Measurements from ENCODE around the gene MACROD2. TPM values are rescaled to one million over a fixed set of nuclear protein-coding genes. Genes with fewer than 3 reads are reported as not detected.

MACROD2 gene
- polyA plus RNA-seq, 1 donor (not counting 4 experiments of a cell fraction or from before 2014, with no cell fraction given), result 0.71 TPM

- TF ChIP-seq CTCF (optimal IDR thresholded peaks at IDR 0.05 in 1 of 3, IDR thresholded peaks at IDR 0.05 in 1 of 3, conservative IDR thresholded peaks at IDR 0.05 in 1 of 3; ENCODE audit: extremely low read depth in 1 of 3, insufficient read depth in 2 of 3, low read length in 3 of 3) (no peak), EZH2 (IDR thresholded peaks at IDR 0.05; ENCODE audit: low read length) (no peak)
- Histone ChIP-seq H3K79me2 (ENCODE audit: control insufficient read depth, insufficient read depth, low read length) (no peaks in the 10 kb centered on the region), H3K27ac (ENCODE audit: control insufficient read depth, insufficient read depth, low read length) (no peak overlapping the region)
Observed at GRCh38 chr20:16049529-16050093, 2054.3 kb downstream of the MACROD2 start.

GRCh38 chr20:16050366-16050765, 2055.1 kb downstream of the MACROD2 start:
- H3K36me3 ChIP-seq (ENCODE audit: control insufficient read depth in 2 of 2, extremely low read depth in 1 of 2, insufficient read depth in 2 of 2, low read length in 2 of 2), result no peaks in the 10 kb centered on the region
- H2AFZ ChIP-seq (ENCODE audit: control insufficient read depth, low read length), result no peak overlapping the region
- H4K20me1 ChIP-seq (ENCODE audit: control insufficient read depth, extremely low read depth, insufficient read depth, low read length), result no peaks in the 10 kb centered on the region
- no peaks in the 10 kb centered on the region for H3K4me1 ChIP-seq (ENCODE audit: control insufficient read depth, extremely low read depth, insufficient read depth, low read length)
- no peak overlapping the region for H3K27ac ChIP-seq (ENCODE audit: control insufficient read depth, insufficient read depth, low read length)
- H3K9ac ChIP-seq (ENCODE audit: control insufficient read depth, extremely low read depth, insufficient read depth, low read length), result no peak overlapping the region
- no peak overlapping the region for H3K4me3 ChIP-seq (ENCODE audit: control insufficient read depth in 2 of 3, extremely low read depth in 1 of 3, insufficient read depth in 2 of 3, low read depth in 1 of 3, low read length in 3 of 3)
- TF ChIP-seq EZH2 (IDR thresholded peaks at IDR 0.05; ENCODE audit: low read length) (no peak), CTCF (optimal IDR thresholded peaks at IDR 0.05 in 1 of 3, IDR thresholded peaks at IDR 0.05 in 1 of 3, conservative IDR thresholded peaks at IDR 0.05 in 1 of 3; ENCODE audit: extremely low read depth in 1 of 3, insufficient read depth in 2 of 3, low read length in 3 of 3) (no peak)
- no peaks in the 10 kb centered on the region for H3K9me3 ChIP-seq (ENCODE audit: control insufficient read depth, low read depth, low read length)
- no peaks in the 10 kb centered on the region for H3K79me2 ChIP-seq (ENCODE audit: control insufficient read depth, insufficient read depth, low read length)
- H3K4me2 ChIP-seq (ENCODE audit: control insufficient read depth, extremely low read depth, insufficient read depth, low read depth, low read length), result no peak overlapping the region
- no peaks in the 10 kb centered on the region for H3K27me3 ChIP-seq (ENCODE audit: control insufficient read depth, extremely low read depth, insufficient read depth, low read length)
- FAIRE-seq (no peak), DNase-seq (ENCODE audit: low read depth, low spot score) (no peak)
- dilution Hi-C loops (cut with MboI; ENCODE audit: extremely low pct_ligation_motif_present, low sequenced_read_pairs), result no loop called here
- H3K9me1 ChIP-seq (ENCODE audit: control insufficient read depth, extremely low read depth, insufficient read depth, low read length), result no peaks in the 10 kb centered on the region

More at GRCh38 chr20:16049529-16050093, 2054.3 kb downstream of the MACROD2 start:
- DNase-seq (ENCODE audit: low read depth, low spot score), result no peak
- Histone ChIP-seq H3K9me3 (ENCODE audit: control insufficient read depth, low read depth, low read length) (no peaks in the 10 kb centered on the region), H3K9me1 (ENCODE audit: control insufficient read depth, extremely low read depth, insufficient read depth, low read length) (no peaks in the 10 kb centered on the region), H3K4me3 (ENCODE audit: control insufficient read depth in 2 of 3, extremely low read depth in 1 of 3, insufficient read depth in 2 of 3, low read depth in 1 of 3, low read length in 3 of 3) (no peak overlapping the region), H3K4me1 (ENCODE audit: control insufficient read depth, extremely low read depth, insufficient read depth, low read length) (no peaks in the 10 kb centered on the region), H4K20me1 (ENCODE audit: control insufficient read depth, extremely low read depth, insufficient read depth, low read length) (no peaks in the 10 kb centered on the region), H3K4me2 (ENCODE audit: control insufficient read depth, extremely low read depth, insufficient read depth, low read depth, low read length) (no peak overlapping the region), H3K36me3 (ENCODE audit: control insufficient read depth in 2 of 2, extremely low read depth in 1 of 2, insufficient read depth in 2 of 2, low read length in 2 of 2) (no peaks in the 10 kb centered on the region), H2AFZ (ENCODE audit: control insufficient read depth, low read length) (no peak overlapping the region), H3K27me3 (ENCODE audit: control insufficient read depth, extremely low read depth, insufficient read depth, low read length) (no peaks in the 10 kb centered on the region), H3K9ac (ENCODE audit: control insufficient read depth, extremely low read depth, insufficient read depth, low read length) (no peak overlapping the region)
- dilution Hi-C loops (cut with MboI; ENCODE audit: extremely low pct_ligation_motif_present, low sequenced_read_pairs), result no loop called here
- FAIRE-seq, result no peak
